Measurements from ENCODE around the gene DVL1.

- TF ChIP-seq POLR2AphosphoS5 (IDR thresholded peaks at IDR 0.05; ENCODE audit: low read depth, low read length) (no peak), REST (IDR thresholded peaks at IDR 0.05; ENCODE audit: insufficient read depth in 1 of 2, low read depth in 2 of 2, low read length in 2 of 2) (no peak), SIN3A (IDR thresholded peaks at IDR 0.05; ENCODE audit: borderline replicate concordance, insufficient read depth, low read length) (no peak), TAF1 (IDR thresholded peaks at IDR 0.05; ENCODE audit: borderline replicate concordance, insufficient read depth, low read length) (no peak)
Observed at GRCh38 chr1:1373815-1374588, 24.8 kb upstream of the DVL1 start.
